GM18511 (cell line): ENCODE data around the gene SUSD4.

ENCODE experiments used
- ATAC-seq: cut with Tn5 transposase; IDR thresholded peaks from one replicate; pipeline ENCODE4 v1.9.1; 2021; ENCODE audit warnings: mild to moderate bottlenecking, moderate library complexity; ENCODE audit not compliant: unreplicated experiment

The SUSD4 gene

GRCh38 chr1:223363057-223363855, 720 bp downstream of the SUSD4 start:
- ATAC-seq, result no peak

- ATAC-seq, result no peak
Observed at GRCh38 chr1:223358826-223359225, 5.2 kb downstream of the SUSD4 start.

DNA sequence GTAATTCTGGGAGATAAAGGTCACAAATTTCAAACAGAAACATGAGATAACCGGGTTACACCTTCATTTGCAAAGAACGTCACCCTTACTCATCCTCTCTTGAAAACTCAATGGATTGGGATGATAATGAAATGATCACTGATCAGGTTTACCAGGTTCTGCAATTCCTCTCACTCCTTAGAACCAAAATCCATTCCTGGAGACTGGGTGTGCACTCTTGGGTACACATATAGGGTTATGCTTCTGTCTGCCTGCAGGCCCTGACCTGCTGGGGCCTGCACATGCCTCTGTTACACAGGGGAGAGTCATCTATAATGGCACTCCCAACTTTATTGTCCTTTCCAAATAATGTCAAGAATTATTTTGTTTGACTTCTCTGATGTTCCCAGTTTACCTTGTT, 8.3 kb downstream of the SUSD4 start:
- ATAC-seq, result no peak

- no peak for ATAC-seq
Observed at GRCh38 chr1:223353939-223354338, 10.0 kb downstream of the SUSD4 start.

DNA sequence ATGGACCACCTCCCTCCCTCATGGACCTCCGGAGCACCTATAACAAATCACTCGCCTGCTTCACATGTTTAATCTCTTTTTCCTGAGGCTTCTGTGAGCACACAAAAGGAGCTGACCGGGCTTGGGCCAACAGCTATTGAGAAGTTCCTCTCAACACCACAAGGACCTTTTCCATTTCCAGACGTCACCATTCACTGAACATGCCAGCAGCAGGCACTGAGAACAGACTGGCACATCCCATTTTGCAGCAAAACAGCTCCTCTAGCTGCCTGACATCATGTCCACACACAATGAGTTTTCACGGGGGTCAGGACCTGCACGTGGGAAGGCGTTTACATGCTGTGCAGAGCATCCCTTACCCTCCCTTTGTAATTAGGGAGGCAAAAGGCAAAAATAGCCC, 11.0 kb downstream of the SUSD4 start:
- ATAC-seq, result no peak

- ATAC-seq, result no peak
Observed at GRCh38 chr1:223350361-223350908, 13.5 kb downstream of the SUSD4 start.

DNA sequence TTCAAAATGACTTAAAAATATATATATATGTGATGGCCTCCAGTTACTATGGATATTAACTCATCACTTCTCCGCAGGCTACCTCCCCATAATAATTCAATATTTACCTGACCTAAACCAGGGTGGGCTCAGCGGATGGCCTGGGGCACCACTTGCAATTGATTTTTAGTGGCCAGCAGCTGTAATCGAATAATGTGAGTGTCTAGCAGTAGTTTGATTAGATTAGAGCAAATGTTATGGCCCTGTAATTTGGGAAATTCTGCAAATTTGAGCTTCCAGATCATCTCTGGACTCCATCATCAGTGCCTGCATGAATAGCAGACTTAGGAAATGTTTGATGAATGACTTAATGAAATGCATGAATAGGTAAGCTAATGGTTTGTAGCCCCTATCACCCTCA, 14.7 kb downstream of the SUSD4 start:
- ATAC-seq, result no peak

GRCh38 chr1:223348439-223348838, 15.5 kb downstream of the SUSD4 start:
- ATAC-seq, result no peak

GRCh38 chr1:223347583-223347982, 16.4 kb downstream of the SUSD4 start:
- no peak for ATAC-seq

DNA sequence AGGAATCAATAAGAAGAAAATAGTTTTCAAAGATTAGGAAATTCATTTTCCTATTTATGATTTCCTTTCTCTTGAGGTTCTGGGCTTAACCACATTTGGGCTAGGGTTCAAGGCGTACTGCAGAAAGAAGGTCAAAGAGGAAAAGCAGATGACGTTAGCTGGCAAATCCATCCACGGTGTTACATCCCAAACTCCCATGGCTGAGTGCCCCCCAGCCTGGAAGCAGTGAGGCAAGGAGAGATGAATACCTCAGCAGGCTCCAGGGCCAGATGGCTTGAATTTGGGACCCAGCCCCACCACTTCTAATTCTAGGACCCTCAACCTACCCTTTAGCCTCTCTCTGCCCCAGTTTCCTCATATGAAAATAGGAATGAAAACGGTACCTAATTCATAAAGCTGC, 17.7 kb downstream of the SUSD4 start:
- ATAC-seq, result no peak

- no peak for ATAC-seq
Observed at GRCh38 chr1:223345720-223346119, 18.3 kb downstream of the SUSD4 start.

DNA sequence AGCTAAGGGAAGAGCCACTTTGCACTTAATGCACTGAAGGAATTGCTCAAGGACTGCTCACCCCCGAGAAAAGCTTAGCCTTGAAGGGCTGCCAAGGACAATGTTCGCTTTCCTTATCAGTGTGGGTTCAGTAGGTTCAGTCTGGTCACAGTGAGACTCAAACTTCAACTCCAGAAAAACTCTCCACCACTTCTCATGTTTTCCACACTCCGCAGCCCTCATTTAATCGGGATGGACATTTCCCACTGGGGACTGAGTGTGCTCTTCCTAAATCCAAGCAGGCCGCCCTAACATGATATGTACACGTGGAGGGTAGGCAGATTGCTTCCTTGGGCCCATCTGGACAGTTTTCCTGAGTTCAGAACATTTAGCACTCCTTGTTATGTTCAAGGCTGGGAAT, 19.5 kb downstream of the SUSD4 start:
- no peak for ATAC-seq

GRCh38 chr1:223343692-223344091, 20.3 kb downstream of the SUSD4 start:
- no peak for ATAC-seq

DNA sequence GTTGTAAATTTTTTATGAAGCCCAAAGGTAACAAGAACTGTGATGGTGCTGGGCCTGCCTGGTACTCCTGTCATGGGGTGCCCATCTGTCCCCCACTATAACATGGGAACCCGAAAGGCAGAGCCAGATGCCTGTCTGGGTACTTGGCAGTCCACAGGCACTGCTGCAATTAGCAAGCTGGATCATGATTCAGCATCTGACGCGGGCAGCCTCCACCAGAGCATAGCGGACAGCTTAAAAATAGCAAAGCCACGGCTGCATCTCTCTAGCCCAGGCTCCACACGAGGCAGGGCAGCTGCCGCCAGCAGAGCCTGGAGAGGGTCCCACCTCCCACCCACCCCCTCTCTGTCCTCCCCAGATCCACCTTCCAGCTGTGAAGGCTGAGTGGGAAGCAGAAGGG, 22.9 kb downstream of the SUSD4 start:
- no peak for ATAC-seq

GRCh38 chr1:223340637-223341036, 23.3 kb downstream of the SUSD4 start:
- ATAC-seq, result no peak

DNA sequence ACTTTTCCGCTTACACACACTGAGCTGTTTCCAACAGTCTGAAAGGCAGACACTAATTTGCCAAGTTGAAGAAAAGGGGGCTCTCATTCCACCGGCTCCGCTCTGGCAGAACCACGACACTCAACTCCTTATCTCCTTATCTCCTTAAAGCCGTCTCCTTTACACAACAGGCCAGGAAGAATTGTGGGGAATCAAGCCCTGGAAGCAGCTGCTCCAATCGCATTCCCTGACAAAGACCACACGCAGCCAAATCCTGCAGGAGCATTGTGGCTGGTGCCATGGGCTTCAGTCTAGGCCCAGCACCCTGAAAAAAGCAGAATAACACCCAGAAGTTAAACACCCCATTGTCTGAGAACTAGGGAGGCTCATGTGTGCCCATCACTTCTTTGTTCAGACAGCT, 24.1 kb downstream of the SUSD4 start:
- no peak for ATAC-seq

DNA sequence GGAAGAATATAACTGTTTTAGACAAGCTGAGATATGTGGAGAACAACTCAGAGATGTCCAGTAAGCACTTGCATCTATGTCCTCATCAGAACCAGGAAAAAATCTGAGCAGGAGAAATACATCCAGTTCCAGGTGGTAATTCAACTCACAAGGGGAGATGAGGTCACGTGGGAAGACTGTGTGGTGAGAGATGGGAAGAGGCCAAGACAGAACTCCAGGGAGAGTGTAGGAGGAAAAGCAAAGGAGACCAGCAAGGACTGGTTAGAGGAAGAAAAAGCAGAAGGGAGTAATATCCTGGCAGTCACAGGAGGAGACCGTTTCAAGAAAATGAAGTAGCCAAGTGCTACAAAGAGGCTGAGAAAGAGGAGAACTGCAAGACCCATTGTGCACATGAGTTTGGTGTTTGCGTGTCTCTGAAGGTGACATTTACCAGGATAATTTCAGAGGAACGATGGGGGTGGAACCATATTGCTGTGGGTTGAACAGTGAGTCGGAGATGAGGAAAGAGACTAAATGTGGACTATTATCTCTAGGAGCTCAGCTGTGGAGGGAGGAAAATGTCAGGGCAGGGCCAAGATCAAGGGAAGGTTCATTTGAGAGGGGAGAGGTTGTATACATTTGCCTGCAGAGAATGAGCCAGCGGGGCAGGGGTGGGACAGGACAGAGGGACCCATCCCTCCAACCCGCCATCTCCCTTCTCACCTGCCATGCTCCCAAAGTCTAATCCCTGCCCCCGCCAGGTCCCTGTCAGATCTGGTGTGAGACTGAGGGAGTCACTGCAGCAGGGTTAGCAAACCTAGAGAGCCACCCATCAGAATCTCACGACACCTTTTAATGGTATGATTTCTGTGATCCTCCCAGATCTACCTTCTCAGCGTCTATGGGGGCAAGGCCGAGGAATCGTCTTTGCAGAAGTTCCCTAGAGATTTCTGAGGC, 24.9 kb downstream of the SUSD4 start:
- no peak for ATAC-seq

- ATAC-seq, result no peak
Observed at GRCh38 chr1:223337174-223337869, 26.7 kb downstream of the SUSD4 start.

GRCh38 chr1:223334156-223334555, 29.8 kb downstream of the SUSD4 start:
- no peak for ATAC-seq

DNA sequence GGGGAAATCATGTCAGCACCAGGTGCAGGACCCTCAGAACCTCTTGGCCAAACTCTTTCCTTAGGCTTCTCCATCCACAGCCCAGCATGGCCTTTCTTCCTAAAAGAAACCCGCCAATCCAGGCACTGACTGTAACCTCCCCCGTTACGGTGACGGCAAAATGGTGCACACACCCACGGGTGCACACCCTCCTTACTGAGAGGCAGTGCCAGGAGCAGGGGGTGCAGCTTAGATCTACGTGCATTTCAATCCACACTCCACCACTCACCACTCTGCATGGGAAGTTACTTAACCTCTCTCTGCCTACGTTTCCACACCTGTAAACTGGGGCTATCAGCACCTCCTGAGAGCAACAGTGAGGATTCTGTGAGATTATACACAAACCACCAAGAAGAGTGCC, 31.0 kb downstream of the SUSD4 start:
- no peak for ATAC-seq

GRCh38 chr1:223331929-223332328, 32.0 kb downstream of the SUSD4 start:
- ATAC-seq, result no peak
